Smooth muscle cell of the brain vasculature (primary cell): Measurements from ENCODE around the gene NCOA6.
"Not testable (repeated sequence)": the region's sequence is repeated elsewhere in the genome, so short reads cannot be mapped to it uniquely, and the experiment has no call there.

ENCODE experiments used
- DNase-seq: peaks from one replicate; pipeline ENCODE4 v3.0.0-alpha.2; 2012; ENCODE audit warnings: low read depth, low spot score

Gene NCOA6

GRCh38 chr20:34719242-34720017 lies 106.0 kb downstream of the NCOA6 start:
- DNase-seq: not testable (repeated sequence)

GRCh38 chr20:34717230-34718095 lies 108.0 kb downstream of the NCOA6 start:
- no peak for DNase-seq

- DNase-seq: no peak
These were observed 108.6 kb downstream of the NCOA6 start for GRCh38 chr20:34716921-34717229.

- no peak for DNase-seq
These were observed 110.1 kb downstream of the NCOA6 start for GRCh38 chr20:34715384-34715783.

DNA sequence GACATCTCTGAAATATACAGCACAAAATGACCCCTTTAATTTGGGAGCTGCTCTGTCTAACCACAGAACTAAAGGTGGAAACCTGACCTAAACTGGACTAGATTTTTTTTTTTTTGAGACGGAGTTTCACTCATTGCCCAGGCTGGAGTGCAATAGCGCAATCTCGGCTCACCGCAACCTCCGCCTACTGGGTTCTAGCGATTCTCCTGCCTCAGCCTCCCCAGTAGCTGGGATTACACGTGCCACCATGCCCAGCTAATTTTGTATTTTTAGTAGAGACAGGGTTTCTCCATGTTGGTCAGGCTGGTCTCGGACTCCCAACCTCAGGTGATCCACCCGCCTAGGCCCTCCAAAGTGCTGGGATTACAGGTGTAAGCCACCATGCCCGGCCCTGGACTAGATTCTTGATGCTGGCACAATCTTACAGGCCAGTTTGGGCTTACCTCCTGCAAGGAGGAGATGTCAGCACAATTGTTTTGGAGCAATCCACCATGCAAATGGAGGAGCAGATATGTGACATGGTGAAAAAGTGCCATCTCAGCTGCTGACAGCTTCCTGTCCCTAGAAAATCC lies 111.4 kb downstream of the NCOA6 start:
- not testable (repeated sequence) for DNase-seq

DNA sequence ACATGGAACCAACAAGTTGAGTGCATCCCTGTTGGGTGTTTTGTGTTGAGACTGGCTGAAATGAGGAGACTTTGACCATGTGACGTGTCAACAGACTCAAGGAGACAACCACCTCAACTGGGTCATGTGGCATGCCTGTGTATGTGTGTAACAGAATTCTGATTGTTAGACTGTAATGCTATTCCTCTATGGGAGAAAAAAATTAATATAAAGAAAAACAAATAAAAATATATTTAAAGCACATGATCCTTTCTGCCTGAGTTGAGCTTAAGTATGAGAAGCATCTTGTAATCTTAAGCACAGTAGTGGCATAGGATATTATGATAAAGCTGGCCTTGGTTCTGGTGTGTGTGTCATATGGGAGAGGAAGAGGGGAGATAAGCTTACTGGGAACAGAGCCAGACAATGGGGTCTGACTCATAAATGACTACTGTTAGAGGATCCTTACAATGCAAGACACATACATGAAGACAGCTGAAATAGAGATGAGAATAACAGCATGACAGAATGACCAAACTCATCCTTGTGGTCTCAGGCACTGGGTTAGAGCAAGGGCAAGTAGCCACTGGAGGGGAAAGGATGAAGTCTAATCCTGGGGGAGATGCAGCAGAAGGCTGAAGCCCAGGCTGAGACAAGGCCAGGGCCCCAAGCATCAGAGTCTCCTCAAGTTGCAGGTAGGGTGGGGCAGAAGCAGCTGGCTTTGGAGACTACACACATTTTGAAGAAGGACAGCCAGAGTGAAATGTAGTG lies 112.1 kb downstream of the NCOA6 start:
- DNase-seq: peak; percentile 62

- DNase-seq: no peak
These were observed 112.8 kb downstream of the NCOA6 start for GRCh38 chr20:34712525-34713192.

GRCh38 chr20:34711813-34712430 lies 113.5 kb downstream of the NCOA6 start:
- no peak for DNase-seq

- DNase-seq: no peak
These were observed 114.4 kb downstream of the NCOA6 start for GRCh38 chr20:34710861-34711574.

DNA sequence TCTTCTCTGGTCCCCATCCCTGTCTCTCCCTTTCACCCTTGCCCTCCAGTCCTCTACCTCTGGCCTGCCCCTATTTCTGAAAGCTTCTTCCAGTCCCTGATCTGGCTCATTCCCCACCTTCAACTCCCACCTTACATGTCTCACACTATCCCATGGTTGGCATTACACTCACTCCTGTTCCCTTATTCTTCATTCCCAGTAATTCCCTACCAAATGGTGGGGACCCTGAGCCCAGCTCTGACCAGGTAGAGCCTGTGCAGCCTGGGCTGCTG lies 114.9 kb downstream of the NCOA6 start:
- no peak for DNase-seq

- DNase-seq: no peak
These were observed 115.5 kb downstream of the NCOA6 start for GRCh38 chr20:34709831-34710567.

- DNase-seq: no peak
These were observed 116.2 kb downstream of the NCOA6 start for GRCh38 chr20:34709044-34709830.

DNA sequence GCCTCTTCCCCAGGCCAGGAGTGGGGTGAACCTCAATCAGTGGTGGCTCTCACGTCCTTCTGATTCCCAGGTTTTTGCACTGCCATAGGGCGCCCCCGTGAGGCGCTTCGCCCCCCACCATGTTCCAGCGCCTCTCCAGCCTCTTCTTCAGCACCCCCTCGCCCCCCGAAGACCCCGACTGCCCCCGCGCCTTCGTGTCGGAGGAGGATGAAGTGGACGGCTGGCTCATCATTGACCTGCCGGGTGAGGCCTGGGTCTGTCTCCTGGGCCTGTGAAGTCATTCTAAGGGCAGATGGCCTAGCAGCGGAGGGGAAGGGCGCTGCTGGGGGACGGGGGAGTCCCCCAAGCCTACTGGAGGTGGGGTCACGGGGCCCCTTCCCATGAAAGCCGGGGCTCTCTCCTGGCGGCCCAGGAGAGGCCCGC lies 116.8 kb downstream of the NCOA6 start:
- no peak for DNase-seq

DNA sequence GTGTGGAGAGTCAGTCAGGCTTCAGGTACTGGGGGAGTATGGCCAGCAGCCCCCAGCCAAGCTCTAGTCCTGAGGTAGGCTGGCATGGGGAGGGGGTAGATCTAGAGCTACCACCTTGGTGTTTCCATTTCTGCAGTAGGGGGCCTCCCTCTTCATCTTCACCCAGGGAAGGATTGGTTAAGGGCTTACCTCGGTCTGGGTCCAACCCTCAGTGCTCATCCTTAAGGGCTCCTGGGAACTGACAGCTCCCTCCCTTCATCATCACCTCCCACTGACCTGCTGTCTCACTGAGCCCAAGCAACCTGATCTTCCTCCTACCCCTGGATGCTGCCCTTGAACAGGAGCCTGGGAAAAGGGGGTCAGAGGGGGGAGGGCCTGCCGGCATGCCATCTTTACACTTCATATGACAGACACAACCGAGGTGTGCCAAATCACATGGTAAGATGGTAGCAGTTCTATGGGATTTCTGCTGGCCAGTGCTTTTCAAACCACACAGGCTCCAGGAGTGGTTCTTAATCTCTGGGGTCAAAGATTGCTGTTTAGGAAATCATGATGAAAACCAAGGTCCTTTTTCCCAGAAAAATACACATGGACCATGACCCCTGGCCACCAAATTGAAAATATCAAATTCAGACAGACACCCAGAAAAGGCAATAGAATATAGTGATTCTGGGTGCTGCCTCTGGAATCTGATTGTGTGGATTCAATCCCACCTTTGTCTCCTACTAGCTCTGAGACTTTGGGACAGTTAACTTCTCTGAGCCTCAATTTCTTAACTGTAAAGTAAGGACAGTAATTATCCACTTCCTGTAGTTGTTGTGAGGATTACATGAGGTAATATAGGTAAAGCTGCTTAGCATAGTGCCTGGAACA lies 118.3 kb downstream of the NCOA6 start:
- no peak for DNase-seq

DNA sequence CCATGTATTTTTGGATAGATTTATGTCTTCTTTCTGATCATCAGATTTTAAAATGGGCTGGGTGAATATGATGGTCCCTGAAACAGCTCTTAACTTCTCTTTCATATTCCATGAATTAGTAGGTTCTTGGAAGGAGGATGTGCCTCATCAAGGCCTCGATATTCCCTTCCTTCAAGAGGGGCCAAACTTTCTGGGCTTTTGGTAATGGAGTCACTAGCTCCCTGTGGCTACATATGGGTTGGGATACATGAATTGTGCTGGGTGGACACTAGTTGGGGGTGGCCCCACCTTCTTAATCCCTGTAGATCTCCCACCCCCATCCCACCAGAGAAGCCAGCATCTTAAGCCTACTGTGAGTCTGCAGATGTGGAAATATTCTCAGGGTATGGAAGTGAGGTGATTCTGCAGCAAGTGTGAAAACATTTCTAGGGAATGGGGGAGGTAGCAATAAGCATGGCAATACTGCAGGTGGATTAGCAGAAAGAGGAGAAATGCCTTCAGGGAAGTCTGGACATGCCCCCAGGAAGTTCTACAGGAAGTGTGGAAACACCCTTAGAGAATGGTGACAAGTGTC lies 119.1 kb downstream of the NCOA6 start:
- no peak for DNase-seq

DNA sequence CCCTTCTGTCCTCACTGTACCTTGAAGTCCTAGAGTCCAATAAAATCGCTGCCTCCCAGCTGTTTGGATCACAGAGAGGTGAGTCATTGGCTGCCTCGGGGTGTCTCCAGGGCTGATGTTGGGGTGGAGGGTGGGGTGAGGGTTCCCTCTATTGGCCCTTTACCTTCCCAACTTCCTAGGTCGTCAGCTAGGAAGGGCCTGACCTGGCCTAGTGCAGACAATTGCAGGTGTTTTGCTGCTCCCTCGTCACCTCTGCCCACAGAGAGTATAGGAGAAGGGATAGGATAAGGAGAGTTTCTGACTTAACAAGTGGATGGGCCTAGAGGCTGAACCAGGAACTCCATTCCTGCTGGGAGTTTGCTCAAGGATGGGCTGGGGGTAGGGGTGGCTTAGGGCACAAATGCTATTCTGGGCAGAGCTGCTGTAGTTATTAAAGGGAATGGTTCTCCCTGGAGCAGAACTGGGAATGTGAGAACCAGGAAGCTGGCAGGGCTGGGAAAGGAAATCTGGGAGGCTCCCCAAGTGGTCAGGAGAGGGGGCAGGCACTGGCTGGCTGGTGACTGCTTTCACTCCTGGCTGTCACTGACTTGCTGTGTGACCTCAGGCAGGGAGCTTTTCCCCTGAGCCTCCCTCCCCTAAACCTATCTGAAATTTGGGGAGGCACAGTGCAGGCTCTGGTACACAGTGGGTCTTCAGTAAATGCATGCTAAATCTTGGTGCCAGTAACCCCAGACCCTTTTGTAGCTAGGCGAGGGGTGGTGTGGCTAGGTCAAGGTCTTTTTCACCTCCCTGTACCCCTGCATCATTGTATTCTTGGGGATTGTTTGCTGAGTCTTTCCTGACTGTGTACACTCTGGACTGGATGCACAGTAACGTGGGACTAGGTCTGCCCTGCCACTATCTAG lies 119.8 kb downstream of the NCOA6 start:
- no peak for DNase-seq

GRCh38 chr20:34705008-34705396 lies 120.4 kb downstream of the NCOA6 start:
- DNase-seq: no peak
